NCI-H1105 treated with DMSO at 0.1 percent for 48 hours (cell line): ENCODE results near the gene COL5A2.

Source experiments
- DNase-seq: peaks from one replicate; lab custom pipeline; 2025; lab: John Stamatoyannopoulos, UW

The COL5A2 gene

DNA sequence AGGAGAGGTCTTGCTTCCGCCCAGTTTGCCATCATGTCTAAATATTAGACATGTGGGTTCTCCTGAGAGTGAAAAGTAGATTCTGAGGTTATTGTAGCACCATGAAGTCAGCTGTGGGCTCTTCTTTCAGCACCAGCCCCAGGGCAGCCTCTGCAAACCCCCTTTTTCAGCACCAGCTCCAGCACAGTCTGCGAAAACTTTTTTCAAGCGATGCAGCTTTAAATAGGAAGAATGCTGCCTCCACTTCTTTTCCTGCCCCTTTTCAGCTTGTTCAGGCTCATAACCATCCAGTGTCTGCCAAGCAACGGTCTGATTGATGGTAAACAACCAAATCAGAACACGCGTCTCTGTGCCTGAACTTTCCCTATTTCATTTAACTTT lies at the start of gene COL5A2:
COL5A2 (minus strand) TSS at position 192 of the 381 bp plus-strand sequence; CDS start at position 35, 157 bp downstream.
- no peak for DNase-seq

- DNase-seq, result no peak
Measured at GRCh38 chr2:189226017-189226416, 46.5 kb upstream of the COL5A2 start.

DNA sequence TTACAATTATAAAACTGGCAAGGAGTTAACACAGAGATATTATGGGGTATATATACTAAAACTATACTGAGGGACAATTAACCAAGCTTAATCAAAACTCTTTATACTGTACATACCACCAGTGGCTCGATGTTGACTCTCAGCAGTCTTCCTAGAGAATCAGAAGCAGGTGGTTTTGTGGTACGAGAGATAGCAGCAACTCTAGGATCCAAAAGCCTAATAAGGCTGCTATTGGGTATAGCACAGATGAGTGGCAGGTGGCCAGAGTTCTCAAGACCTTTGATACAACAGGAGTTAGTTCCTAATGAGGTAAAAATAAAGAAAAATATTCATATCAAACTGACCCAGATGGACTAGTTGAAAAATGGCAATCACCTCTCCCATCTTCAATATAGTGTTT lies 45.5 kb upstream of the COL5A2 start:
- no peak for DNase-seq

GRCh38 chr2:189222468-189223105 lies 43.0 kb upstream of the COL5A2 start:
- DNase-seq, result peak; percentile 0

- DNase-seq, result no peak
Measured at GRCh38 chr2:189221811-189222467, 42.4 kb upstream of the COL5A2 start.

DNA sequence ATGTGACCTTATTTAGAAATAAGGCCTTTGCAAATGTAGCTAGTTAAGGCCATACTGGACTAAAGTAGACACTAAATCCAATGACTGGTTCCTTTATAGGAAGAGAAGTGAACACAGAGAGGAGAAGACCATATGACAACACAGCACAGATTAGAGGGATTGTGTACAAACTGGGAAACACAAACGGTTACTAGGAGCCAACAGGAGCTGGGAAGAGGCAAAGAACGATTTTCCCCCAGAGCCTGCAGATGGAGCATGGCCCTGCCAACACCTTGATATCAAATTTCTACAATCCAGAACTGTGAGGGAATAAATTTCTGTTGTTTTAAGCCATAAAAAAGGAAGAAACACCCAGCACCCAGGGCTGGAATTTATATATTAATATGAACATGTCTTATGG lies 38.7 kb upstream of the COL5A2 start:
- no peak for DNase-seq

- no peak for DNase-seq
Measured at GRCh38 chr2:189217541-189217940, 38.0 kb upstream of the COL5A2 start.

DNA sequence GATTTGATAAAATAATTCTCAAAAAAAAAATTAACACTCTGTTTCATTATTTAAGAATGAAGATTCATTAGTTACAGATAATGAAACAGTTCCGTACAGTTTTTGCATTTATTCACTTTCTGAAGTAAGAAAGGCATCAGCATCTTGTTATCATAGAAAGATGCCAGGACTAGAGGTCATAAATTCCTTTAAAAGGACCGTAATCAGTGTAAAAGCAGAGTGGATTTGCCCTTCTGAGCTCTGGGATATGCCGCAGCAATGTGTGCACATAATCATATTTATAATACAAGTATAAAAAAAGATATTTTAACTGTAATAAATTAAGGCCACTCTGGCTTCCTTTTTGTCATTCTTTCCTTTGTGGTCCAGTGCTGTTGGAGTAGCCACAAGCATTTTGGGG lies 37.5 kb upstream of the COL5A2 start:
- no peak for DNase-seq

DNA sequence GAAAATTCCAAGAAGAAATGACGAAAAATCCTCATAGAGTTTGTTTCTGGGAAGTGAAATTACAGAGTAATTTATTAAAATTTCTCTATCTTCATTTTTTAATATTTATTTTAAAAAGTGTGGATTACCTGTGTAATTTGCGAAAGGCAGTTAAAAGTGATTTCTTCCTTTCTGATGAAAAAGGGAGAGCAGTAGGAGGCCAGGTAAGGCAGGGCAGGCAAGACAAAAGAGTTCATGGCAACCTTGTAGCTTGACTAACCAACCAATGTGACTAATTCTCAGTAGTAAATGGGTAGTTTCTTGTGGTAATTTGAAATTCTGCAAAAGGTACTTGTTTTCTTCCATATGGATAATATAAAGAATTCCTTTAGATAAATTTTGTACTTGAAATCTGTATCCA lies 34.9 kb upstream of the COL5A2 start:
- no peak for DNase-seq

GRCh38 chr2:189213250-189213649 lies 33.7 kb upstream of the COL5A2 start:
- no peak for DNase-seq

- no peak for DNase-seq
Measured at GRCh38 chr2:189210250-189211087, 30.9 kb upstream of the COL5A2 start.

GRCh38 chr2:189208254-189208653 lies 28.7 kb upstream of the COL5A2 start:
- DNase-seq, result no peak

GRCh38 chr2:189204322-189204941 lies 24.9 kb upstream of the COL5A2 start:
- DNase-seq, result no peak

- DNase-seq, result peak; percentile 2
Measured at GRCh38 chr2:189203177-189203799, 23.7 kb upstream of the COL5A2 start.

DNA sequence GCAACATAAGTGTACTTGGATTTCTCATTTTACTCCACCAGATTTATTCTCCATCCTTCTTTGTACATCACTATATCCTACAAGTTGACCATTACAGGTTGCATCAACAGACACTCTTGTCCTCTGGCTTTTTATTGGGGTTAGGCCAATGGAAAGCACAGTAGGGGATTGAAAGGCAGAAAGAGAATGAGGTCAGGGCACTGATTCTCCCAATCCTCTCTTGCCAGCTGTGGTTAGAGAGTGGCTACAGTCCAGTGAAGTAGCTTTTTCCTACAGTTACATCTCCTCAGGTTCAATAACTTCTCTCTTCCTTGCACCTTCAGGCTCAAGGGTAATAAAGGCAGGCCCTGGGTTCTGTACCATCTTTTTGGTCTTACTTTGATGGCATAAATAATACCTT lies 20.2 kb upstream of the COL5A2 start:
- DNase-seq, result no peak

DNA sequence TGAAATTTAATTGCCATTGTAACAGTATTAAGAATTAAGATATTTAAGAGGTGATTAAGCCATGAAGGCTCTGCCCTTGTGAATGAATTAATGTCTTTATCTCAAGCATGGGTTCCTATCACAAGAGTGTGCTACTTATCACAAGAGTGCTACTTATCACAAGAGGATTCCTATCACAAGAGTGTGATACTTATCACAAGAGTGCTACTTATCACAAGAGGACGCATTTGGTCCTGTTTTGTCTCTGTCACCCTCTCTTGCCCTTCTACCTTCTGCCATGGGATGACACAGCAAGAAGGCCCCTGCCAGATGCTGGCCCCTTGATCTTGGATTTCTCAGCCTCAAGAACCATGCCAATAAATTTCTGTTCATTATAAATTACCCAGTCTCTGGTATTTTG lies 13.2 kb upstream of the COL5A2 start:
- DNase-seq, result peak; percentile 19

GRCh38 chr2:189191766-189192165 lies 12.2 kb upstream of the COL5A2 start:
- DNase-seq, result no peak

- no peak for DNase-seq
Measured at GRCh38 chr2:189190685-189191084, 11.1 kb upstream of the COL5A2 start.

GRCh38 chr2:189188115-189188805 lies 8.7 kb upstream of the COL5A2 start:
- DNase-seq, result no peak

DNA sequence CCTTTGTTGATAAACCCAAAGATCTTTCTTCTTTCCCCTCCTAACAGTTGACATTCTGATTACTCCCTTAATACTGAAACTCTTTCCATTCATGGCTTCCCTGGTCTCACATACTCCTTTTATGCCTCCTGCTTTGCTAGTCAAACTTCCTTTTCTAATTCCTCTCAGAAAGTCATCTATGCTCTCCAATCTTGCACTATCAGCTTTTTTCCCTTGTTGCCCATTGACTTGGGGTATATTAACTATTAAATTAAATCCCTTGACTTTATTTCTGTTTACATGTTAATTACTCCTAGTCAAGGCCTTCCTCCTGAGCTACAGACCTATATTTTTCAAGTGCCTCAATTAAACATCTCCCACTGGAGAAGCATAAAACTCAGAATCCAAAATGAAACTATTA lies 3.6 kb upstream of the COL5A2 start:
- DNase-seq, result no peak

DNA sequence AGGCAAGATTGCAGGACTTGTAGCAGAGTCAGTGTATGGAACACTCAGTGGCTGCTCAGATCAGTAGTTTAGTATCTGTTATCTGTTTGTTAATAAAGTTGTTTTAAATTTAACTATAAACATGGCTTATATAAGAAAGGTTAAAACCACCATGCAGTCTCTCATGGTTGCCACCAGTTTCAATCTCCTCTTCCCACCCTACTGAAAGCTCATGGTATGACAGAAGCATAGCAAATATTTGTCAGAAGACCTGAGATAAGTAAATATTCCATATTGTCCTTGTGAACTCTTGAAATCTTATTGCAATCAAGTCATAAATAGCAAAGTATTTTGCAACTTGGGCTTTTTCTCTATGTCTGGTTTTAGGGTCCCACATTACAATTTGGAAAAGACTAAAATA lies 2.1 kb upstream of the COL5A2 start:
- DNase-seq, result no peak
